ENCODE data around the gene CYB561A3.

Gene CYB561A3

DNA sequence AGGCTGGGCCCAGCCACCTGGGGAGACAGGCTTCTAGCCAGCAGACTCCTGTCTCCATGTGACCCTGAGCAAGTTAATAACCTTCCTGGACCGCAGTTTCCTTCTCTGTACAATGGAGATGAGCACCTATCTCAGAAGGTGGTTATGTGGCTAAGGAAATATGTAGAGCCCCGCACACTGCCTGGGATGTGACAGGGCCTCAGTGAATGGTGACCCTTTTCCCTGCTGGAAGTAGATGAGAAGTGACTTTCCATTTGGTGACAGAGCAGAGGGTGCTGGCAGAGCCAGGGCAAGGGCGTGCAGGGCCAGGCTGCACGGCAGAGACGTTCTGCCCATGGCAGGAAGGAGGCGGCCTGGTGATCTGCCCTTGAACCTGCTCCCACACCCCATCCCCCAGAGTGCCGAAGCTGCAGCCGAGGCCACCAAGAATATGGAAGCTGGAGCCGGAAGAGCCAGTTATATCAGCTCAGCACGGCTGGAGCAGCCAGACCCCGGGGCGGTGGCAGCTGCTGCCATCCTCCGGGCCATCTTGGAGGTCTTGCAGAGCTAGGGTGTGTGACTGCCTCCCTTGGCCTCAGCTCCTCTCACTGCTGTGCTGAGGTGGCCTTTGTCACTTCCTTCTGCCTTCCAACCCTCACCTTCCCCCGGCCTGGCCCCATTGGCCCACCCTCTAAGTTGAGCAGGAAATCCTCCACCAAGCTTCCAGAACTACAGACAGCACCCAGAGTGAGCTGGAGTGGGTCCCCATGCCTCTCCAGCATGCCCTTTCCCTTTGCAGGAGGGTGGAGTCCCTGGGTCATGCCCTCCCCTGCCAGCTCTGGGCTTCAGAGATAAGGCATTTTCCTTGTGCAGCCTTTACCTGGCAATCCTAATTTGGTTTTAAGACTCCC, 15.5 kb downstream of the CYB561A3 start:
- Histone ChIP-seq H3K9me3 (ENCODE audit: control insufficient read depth, low read length) (no peaks in the 10 kb centered on the region), H3K4me3 (ENCODE audit: insufficient read depth, low read depth, low read length, poor library complexity, severe bottlenecking) (no peak overlapping the region), H3K27ac (ENCODE audit: insufficient read depth, low read length, poor library complexity, severe bottlenecking) (no peak overlapping the region), H3K4me1 (ENCODE audit: control insufficient read depth, insufficient read depth, low read length, poor library complexity, severe bottlenecking) (no peaks in the 10 kb centered on the region), H3K27me3 (replicated peaks; ENCODE audit: control insufficient read depth, insufficient read depth, low read length, poor library complexity, severe bottlenecking) (no peaks in the 10 kb centered on the region), H3K36me3 (ENCODE audit: control insufficient read depth, insufficient read depth, low read length) (peaks cover 40% of the 10 kb centered on the region)
- DNase-seq = no peak

DNA sequence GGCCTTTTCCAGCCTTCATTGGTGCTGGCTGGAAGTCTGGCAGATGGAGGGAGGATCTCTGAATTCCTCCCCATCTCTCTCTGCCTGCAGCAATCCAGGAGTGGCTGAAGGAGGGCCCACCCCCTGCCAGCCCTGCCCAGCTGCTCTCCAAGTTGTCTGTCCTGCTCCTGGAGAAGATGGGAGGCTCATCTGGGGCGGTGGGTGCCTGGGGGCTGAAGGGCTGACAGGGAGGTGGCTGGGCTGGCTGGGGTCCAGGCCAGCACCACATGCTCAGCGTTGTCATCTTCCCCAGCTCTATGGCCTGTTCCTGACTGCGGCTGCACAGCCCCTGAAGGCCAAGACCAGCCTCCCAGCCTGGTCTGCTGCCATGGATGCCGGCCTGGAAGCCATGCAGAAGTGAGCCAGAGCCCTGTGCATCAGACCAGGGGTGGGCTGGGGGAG, 16.5 kb downstream of the CYB561A3 start:
- peaks cover 31% of the 10 kb centered on the region for H3K36me3 ChIP-seq (ENCODE audit: control insufficient read depth, insufficient read depth, low read length)
- no peak overlapping the region for H3K27ac ChIP-seq (ENCODE audit: insufficient read depth, low read length, poor library complexity, severe bottlenecking)
- H3K4me1 ChIP-seq (ENCODE audit: control insufficient read depth, insufficient read depth, low read length, poor library complexity, severe bottlenecking) = no peaks in the 10 kb centered on the region
- no peak overlapping the region for H3K4me3 ChIP-seq (ENCODE audit: insufficient read depth, low read depth, low read length, poor library complexity, severe bottlenecking)
- H3K9me3 ChIP-seq (ENCODE audit: control insufficient read depth, low read length) = no peaks in the 10 kb centered on the region
- H3K27me3 ChIP-seq (replicated peaks; ENCODE audit: control insufficient read depth, insufficient read depth, low read length, poor library complexity, severe bottlenecking) = no peaks in the 10 kb centered on the region
- no peak for DNase-seq

DNA sequence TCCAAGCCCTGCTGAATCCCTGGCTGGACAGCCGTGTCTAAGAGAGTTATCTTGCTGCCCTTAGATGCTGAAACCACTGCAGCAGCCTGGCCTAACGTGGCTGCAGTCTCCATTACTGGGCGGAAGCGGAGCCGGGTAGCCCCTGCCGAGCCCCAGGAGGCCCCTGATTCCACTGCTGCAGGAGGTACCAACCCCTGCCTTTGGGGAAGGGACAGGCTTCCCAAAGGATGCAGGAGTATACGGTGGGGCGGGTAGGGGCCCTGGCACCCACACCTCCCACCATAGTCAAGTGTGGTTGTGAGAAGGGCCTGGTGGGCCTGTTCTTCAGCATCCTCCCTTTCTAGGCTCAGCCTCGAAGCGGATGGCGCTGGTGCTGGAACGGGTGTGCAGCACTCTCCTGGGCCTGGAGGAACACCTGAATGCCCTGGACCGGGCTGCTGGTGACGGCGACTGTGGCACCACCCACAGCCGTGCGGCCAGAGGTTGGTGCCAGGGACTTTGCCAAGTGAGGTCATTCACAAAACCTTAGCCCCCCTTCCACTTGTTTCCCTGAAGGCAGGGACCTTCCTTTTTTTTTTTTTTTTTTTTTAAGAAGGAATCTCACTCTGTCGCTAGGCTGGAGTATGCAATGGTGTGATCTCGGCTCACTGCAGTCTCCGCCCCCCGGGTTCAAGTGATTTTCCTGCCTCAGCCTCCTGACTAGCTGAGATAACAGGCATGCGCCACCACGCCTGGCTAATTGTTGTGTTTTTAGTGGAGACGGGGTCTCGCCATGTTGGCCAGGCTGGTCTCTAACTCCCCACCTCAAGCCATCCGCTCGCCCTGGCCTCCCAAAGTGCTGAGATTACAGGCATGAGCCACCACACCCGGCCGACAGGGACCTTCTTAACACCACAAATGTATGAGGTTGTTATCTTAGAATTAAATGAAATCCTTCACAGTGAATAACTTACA, 17.6 kb downstream of the CYB561A3 start:
- Histone ChIP-seq H3K27me3 (replicated peaks; ENCODE audit: control insufficient read depth, insufficient read depth, low read length, poor library complexity, severe bottlenecking) (no peaks in the 10 kb centered on the region), H3K4me3 (ENCODE audit: insufficient read depth, low read depth, low read length, poor library complexity, severe bottlenecking) (no peak overlapping the region), H3K4me1 (ENCODE audit: control insufficient read depth, insufficient read depth, low read length, poor library complexity, severe bottlenecking) (no peaks in the 10 kb centered on the region), H3K36me3 (ENCODE audit: control insufficient read depth, insufficient read depth, low read length) (peaks cover 20% of the 10 kb centered on the region), H3K27ac (ENCODE audit: insufficient read depth, low read length, poor library complexity, severe bottlenecking) (no peak overlapping the region), H3K9me3 (ENCODE audit: control insufficient read depth, low read length) (no peaks in the 10 kb centered on the region)
- no peak for DNase-seq

DNA sequence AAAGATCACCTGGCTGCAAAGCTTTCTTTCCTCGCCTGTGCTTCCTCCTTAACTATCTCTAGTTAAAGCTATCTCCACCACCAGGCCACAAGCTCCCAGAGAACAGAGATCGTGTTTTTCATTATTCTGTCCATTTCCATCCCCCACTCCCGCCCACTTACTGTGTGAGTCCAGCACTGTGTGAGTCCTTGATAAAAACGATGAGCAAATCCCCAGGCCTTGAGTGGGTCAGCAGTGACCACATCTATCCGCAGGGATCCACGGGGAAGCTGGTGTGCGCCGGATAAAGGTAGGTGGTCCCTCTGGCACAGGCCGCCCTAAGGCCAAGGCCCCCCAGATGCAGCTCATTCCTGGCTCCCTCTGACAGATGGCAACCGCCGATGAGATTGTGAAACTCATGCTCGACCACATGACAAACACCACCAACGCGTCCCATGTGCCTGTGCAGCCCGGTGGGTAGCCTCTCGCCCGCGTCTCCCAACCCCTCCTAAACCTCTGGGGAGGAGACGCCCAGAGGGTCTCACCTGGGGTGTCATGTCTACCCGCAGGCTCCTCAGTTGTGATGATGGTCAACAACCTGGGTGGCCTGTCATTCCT, 19.4 kb downstream of the CYB561A3 start:
- DNase-seq = no peak
- Histone ChIP-seq H3K27me3 (replicated peaks; ENCODE audit: control insufficient read depth, insufficient read depth, low read length, poor library complexity, severe bottlenecking) (no peaks in the 10 kb centered on the region), H3K4me3 (ENCODE audit: insufficient read depth, low read depth, low read length, poor library complexity, severe bottlenecking) (no peak overlapping the region), H3K4me1 (ENCODE audit: control insufficient read depth, insufficient read depth, low read length, poor library complexity, severe bottlenecking) (no peaks in the 10 kb centered on the region), H3K9me3 (ENCODE audit: control insufficient read depth, low read length) (no peaks in the 10 kb centered on the region), H3K27ac (ENCODE audit: insufficient read depth, low read length, poor library complexity, severe bottlenecking) (no peak overlapping the region), H3K36me3 (ENCODE audit: control insufficient read depth, insufficient read depth, low read length) (peaks cover 5% of the 10 kb centered on the region)

DNA sequence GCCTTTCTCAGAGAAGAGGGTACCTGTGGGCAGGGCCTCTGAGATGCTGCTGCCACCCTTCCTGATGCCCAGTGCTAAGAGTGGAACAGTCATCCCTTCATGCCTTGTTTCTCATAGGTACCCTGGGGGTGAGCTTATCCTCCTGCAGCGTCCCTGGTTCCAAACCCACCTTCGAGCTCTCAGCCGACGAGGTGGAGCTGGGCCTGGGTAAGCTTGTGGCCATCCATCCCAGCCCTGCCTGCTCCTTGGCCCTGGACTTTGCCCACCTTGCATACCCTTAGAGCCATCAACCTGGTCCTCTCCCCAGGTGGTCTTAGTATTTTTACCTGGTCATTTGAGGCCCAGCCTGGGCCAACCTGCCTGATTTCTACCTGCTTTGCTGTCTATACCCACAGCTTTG, 20.0 kb downstream of the CYB561A3 start:
- DNase-seq = no peak
- peaks cover 3% of the 10 kb centered on the region for H3K36me3 ChIP-seq (ENCODE audit: control insufficient read depth, insufficient read depth, low read length)

DNA sequence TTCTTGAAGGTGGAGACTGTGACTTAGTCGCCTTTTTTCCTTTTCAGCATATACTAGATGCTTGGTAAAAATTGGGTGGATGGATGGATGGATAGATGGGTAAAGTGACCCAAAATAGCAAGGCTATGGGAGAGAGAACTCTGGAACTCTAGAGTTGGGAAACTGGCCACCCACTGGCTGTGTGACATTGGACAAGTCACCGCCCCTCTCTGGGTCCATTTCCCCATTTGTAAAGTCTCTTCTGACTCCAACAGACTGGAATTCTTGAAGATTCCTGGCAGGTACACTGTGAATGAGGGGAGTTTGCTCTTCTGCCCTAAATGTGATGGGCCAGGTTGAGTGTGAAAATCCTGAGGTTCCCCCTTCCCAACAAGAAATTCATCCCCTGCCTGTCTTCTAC, 20.7 kb downstream of the CYB561A3 start:
- Histone ChIP-seq H3K36me3 (ENCODE audit: control insufficient read depth, insufficient read depth, low read length) (peaks cover 3% of the 10 kb centered on the region), H3K27me3 (replicated peaks; ENCODE audit: control insufficient read depth, insufficient read depth, low read length, poor library complexity, severe bottlenecking) (no peaks in the 10 kb centered on the region), H3K27ac (ENCODE audit: insufficient read depth, low read length, poor library complexity, severe bottlenecking) (no peak overlapping the region), H3K4me1 (ENCODE audit: control insufficient read depth, insufficient read depth, low read length, poor library complexity, severe bottlenecking) (peaks cover 2% of the 10 kb centered on the region), H3K9me3 (ENCODE audit: control insufficient read depth, low read length) (no peaks in the 10 kb centered on the region), H3K4me3 (ENCODE audit: insufficient read depth, low read depth, low read length, poor library complexity, severe bottlenecking) (no peak overlapping the region)
- no peak for DNase-seq

More for the DNA sequence above, 20.0 kb downstream of the CYB561A3 start:
- Histone ChIP-seq H3K4me1 (ENCODE audit: control insufficient read depth, insufficient read depth, low read length, poor library complexity, severe bottlenecking) (no peaks in the 10 kb centered on the region), H3K4me3 (ENCODE audit: insufficient read depth, low read depth, low read length, poor library complexity, severe bottlenecking) (no peak overlapping the region), H3K9me3 (ENCODE audit: control insufficient read depth, low read length) (no peaks in the 10 kb centered on the region), H3K27me3 (replicated peaks; ENCODE audit: control insufficient read depth, insufficient read depth, low read length, poor library complexity, severe bottlenecking) (no peaks in the 10 kb centered on the region), H3K27ac (ENCODE audit: insufficient read depth, low read length, poor library complexity, severe bottlenecking) (no peak overlapping the region)

DNA sequence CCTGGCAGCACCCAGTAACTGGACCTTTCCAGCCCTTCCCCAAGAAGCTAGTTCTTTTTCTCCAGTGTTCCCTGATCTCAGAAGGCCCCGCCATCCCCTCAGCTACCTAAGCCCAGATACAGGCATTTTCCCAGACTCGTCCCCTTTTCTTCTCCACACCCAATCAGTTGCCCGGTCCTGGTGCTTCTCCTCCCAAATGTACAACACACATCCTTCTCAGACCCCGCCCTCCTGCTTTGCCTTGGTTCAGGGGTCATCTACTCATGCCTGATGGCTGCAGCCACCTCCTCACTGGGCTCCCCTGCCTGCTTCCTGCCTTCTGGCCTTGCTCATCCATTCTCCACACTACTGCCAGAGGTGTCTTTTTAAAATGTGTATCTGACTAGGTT, 22.2 kb downstream of the CYB561A3 start:
- Histone ChIP-seq H3K4me3 (ENCODE audit: insufficient read depth, low read depth, low read length, poor library complexity, severe bottlenecking) (no peak overlapping the region), H3K27me3 (replicated peaks; ENCODE audit: control insufficient read depth, insufficient read depth, low read length, poor library complexity, severe bottlenecking) (no peaks in the 10 kb centered on the region), H3K36me3 (ENCODE audit: control insufficient read depth, insufficient read depth, low read length) (peaks cover 3% of the 10 kb centered on the region), H3K27ac (ENCODE audit: insufficient read depth, low read length, poor library complexity, severe bottlenecking) (no peak overlapping the region), H3K4me1 (ENCODE audit: control insufficient read depth, insufficient read depth, low read length, poor library complexity, severe bottlenecking) (peaks cover 3% of the 10 kb centered on the region), H3K9me3 (ENCODE audit: control insufficient read depth, low read length) (no peaks in the 10 kb centered on the region)
- DNase-seq = no peak

DNA sequence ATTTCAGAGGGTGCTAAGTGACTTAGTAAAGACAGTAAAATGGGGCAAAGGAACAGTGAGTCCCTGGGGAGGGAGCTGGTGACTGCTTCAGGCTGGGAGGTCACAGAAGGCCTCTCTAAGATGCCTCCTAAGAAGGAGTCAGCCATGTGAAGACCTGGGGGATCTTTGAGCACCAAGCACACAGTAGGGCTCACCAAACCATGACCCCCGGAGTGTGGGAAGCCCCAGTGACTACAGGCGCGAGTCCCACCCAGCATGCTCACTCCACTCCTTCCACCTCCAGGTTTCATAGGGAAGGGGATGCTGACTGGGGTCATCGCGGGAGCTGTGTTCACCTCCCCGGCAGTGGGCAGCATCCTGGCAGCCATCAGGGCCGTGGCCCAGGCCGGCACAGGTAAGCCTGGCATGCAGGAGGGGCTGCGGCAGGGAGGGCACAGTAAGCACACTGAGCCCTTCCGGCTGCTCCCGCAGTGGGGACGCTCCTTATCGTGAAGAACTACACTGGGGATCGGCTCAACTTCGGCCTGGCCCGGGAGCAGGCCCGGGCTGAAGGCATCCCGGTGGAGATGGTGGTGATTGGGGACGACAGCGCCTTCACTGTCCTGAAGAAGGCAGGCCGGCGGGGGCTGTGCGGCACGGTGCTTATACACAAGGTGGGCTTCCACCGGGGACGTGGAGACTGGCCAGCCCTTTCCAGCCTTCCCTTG, 22.7 kb downstream of the CYB561A3 start:
- DNase-seq = no peak
- Histone ChIP-seq H3K27ac (ENCODE audit: insufficient read depth, low read length, poor library complexity, severe bottlenecking) (no peak overlapping the region), H3K4me3 (ENCODE audit: insufficient read depth, low read depth, low read length, poor library complexity, severe bottlenecking) (no peak overlapping the region), H3K4me1 (ENCODE audit: control insufficient read depth, insufficient read depth, low read length, poor library complexity, severe bottlenecking) (peaks cover 3% of the 10 kb centered on the region), H3K9me3 (ENCODE audit: control insufficient read depth, low read length) (no peaks in the 10 kb centered on the region), H3K36me3 (ENCODE audit: control insufficient read depth, insufficient read depth, low read length) (peaks cover 3% of the 10 kb centered on the region), H3K27me3 (replicated peaks; ENCODE audit: control insufficient read depth, insufficient read depth, low read length, poor library complexity, severe bottlenecking) (no peaks in the 10 kb centered on the region)

DNA sequence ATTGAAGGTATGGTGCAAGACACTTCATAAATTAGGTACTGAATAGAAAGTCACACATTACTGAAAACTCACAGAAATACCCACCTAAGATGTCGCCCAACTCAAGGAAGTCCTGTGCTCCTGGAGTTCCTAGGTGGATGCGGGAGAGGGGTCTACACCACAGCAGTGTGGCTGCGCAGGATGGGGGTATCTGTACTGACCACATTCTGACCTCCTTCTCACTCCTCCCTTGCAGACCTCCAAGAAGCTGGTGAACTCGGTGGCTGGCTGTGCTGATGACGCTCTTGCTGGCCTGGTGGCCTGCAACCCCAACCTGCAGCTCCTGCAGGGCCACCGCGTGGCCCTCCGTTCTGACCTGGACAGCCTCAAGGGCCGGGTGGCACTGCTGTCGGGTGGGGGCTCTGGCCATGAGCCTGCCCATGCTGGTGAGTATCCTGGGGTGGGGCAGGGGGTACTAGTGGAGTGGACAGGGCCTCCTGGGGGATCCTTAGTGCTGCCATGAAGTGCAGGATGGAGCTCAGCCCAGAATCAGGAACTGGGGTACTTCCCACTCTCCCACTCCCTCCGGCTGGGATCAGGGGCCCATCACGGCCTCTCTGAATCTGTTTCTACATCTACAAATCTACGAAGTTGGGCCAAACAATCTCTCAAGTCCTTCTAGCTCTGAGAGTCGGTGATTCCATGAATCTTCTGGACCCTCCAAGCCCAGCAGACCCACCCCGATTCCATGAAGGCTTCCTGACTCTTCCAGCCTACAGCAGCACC, 23.8 kb downstream of the CYB561A3 start:
- no peak overlapping the region for H3K27ac ChIP-seq (ENCODE audit: insufficient read depth, low read length, poor library complexity, severe bottlenecking)
- no peak overlapping the region for H3K4me3 ChIP-seq (ENCODE audit: insufficient read depth, low read depth, low read length, poor library complexity, severe bottlenecking)

More for the DNA sequence above, 23.8 kb downstream of the CYB561A3 start:
- no peaks in the 10 kb centered on the region for H3K9me3 ChIP-seq (ENCODE audit: control insufficient read depth, low read length)
- no peaks in the 10 kb centered on the region for H3K27me3 ChIP-seq (replicated peaks; ENCODE audit: control insufficient read depth, insufficient read depth, low read length, poor library complexity, severe bottlenecking)
- H3K36me3 ChIP-seq (ENCODE audit: control insufficient read depth, insufficient read depth, low read length) = peaks cover 3% of the 10 kb centered on the region
- no peak for DNase-seq
- peaks cover 3% of the 10 kb centered on the region for H3K4me1 ChIP-seq (ENCODE audit: control insufficient read depth, insufficient read depth, low read length, poor library complexity, severe bottlenecking)

All from effector memory CD4-positive, alpha-beta T cell (primary cell).